ENCODE data around the gene PLAU.
"Not testable (repeated sequence)": the region's sequence is repeated elsewhere in the genome, so short reads cannot be mapped to it uniquely, and the experiment has no call there.

Gene PLAU

GRCh38 chr10:73956476-73957359 is 45.8 kb downstream of the PLAU start:
- DNase-seq, result no peak

- DNase-seq, result no peak
These were observed 48.7 kb downstream of the PLAU start for GRCh38 chr10:73959484-73960243.

- DNase-seq, result no peak
These were observed 51.5 kb downstream of the PLAU start for GRCh38 chr10:73962386-73962785.

- DNase-seq, result not testable (repeated sequence)
These were observed 52.6 kb downstream of the PLAU start for GRCh38 chr10:73963533-73963932.

GRCh38 chr10:73964743-73965142 is 53.8 kb downstream of the PLAU start:
- no peak for DNase-seq

GRCh38 chr10:73965267-73965889 is 54.4 kb downstream of the PLAU start:
- not testable (repeated sequence) for DNase-seq

- no peak for DNase-seq
These were observed 55.2 kb downstream of the PLAU start for GRCh38 chr10:73965890-73966768.

GRCh38 chr10:73967022-73967429 is 56.1 kb downstream of the PLAU start:
- DNase-seq, result no peak

Data from activated CD4-positive, alpha-beta T cell treated with anti-CD3 and anti-CD28 coated beads for 1 hour (primary cell).